Measurements from ENCODE around the gene LAMA3. TPM values are rescaled to one million over a fixed set of nuclear protein-coding genes. Genes with fewer than 3 reads are reported as not detected.
A peak's percentile ranks its signal among the peaks of the same experiment; 100 is the strongest.

The LAMA3 gene
- total RNA-seq, 1 donor from 2014 or later, result 9.4 TPM

- H3K4me1 Mint-ChIP-seq (ENCODE audit: unreplicated experiment), result no peaks in the 10 kb centered on the region
- peak overlapping the region; percentile 31 for H3K27ac Mint-ChIP-seq
- no peak for DNase-seq (ENCODE audit: extremely low spot score, unreplicated experiment)
- H3K27me3 Mint-ChIP-seq, result peaks cover 48% of the 10 kb centered on the region
- peak overlapping the region; percentile 80 for H3K4me3 Mint-ChIP-seq
- H3K36me3 Mint-ChIP-seq, result peaks cover 4% of the 10 kb centered on the region
- no peak for TF ChIP-seq CTCF (conservative IDR thresholded peaks at IDR 0.05)
- H3K9me3 Mint-ChIP-seq, result no peaks in the 10 kb centered on the region
Measured at GRCh38 chr18:23690505-23691068, 1.3 kb downstream of the LAMA3 start.

- DNase-seq (ENCODE audit: extremely low spot score, unreplicated experiment), result no peak
- Mint-ChIP-seq H3K27me3 (peaks cover 24% of the 10 kb centered on the region), H3K9me3 (no peaks in the 10 kb centered on the region), H3K36me3 (no peaks in the 10 kb centered on the region), H3K4me1 (ENCODE audit: unreplicated experiment) (no peaks in the 10 kb centered on the region), H3K4me3 (no peak overlapping the region), H3K27ac (no peak overlapping the region)
- no peak for TF ChIP-seq CTCF (conservative IDR thresholded peaks at IDR 0.05)
Measured at GRCh38 chr18:23693846-23694245, 4.6 kb downstream of the LAMA3 start.

GRCh38 chr18:23694637-23695430 is 5.6 kb downstream of the LAMA3 start:
- H3K4me3 Mint-ChIP-seq, result no peak overlapping the region
- H3K27me3 Mint-ChIP-seq, result peaks cover 20% of the 10 kb centered on the region
- H3K36me3 Mint-ChIP-seq, result no peaks in the 10 kb centered on the region
- H3K9me3 Mint-ChIP-seq, result no peaks in the 10 kb centered on the region
- TF ChIP-seq CTCF (conservative IDR thresholded peaks at IDR 0.05), result no peak
- peak overlapping the region; percentile 21 for H3K27ac Mint-ChIP-seq
- DNase-seq (ENCODE audit: extremely low spot score, unreplicated experiment), result no peak
- H3K4me1 Mint-ChIP-seq (ENCODE audit: unreplicated experiment), result no peaks in the 10 kb centered on the region

GRCh38 chr18:23701017-23701416 is 11.8 kb downstream of the LAMA3 start:
- peaks cover 25% of the 10 kb centered on the region for H3K27me3 Mint-ChIP-seq
- DNase-seq (ENCODE audit: extremely low spot score, unreplicated experiment), result no peak

GRCh38 chr18:23701544-23702064 is 12.4 kb downstream of the LAMA3 start:
- peaks cover 25% of the 10 kb centered on the region for H3K27me3 Mint-ChIP-seq

More at GRCh38 chr18:23701017-23701416, 11.8 kb downstream of the LAMA3 start:
- no peaks in the 10 kb centered on the region for H3K36me3 Mint-ChIP-seq
- H3K4me3 Mint-ChIP-seq, result no peak overlapping the region
- no peaks in the 10 kb centered on the region for H3K4me1 Mint-ChIP-seq (ENCODE audit: unreplicated experiment)
- TF ChIP-seq CTCF (conservative IDR thresholded peaks at IDR 0.05), result no peak
- H3K27ac Mint-ChIP-seq, result no peak overlapping the region
- H3K9me3 Mint-ChIP-seq, result no peaks in the 10 kb centered on the region

More at GRCh38 chr18:23701544-23702064, 12.4 kb downstream of the LAMA3 start:
- Mint-ChIP-seq H3K4me3 (no peak overlapping the region), H3K4me1 (ENCODE audit: unreplicated experiment) (no peaks in the 10 kb centered on the region), H3K36me3 (no peaks in the 10 kb centered on the region), H3K27ac (no peak overlapping the region), H3K9me3 (no peaks in the 10 kb centered on the region)
- no peak for DNase-seq (ENCODE audit: extremely low spot score, unreplicated experiment)
- no peak for TF ChIP-seq CTCF (conservative IDR thresholded peaks at IDR 0.05)
